GM19239 (cell line): ENCODE measurements around the gene ARMC9.
"Not testable (repeated sequence)": the region's sequence is repeated elsewhere in the genome, so short reads cannot be mapped to it uniquely, and the experiment has no call there.

Source experiments
- DNase-seq: peaks from one replicate; pipeline ENCODE4 v3.0.0; 2011; ENCODE audit warnings: low spot score; ENCODE audit not compliant: insufficient read length
- FAIRE-seq: peaks from 2 replicates; lab custom pipeline; 2011; peaks lifted over from hg19 to GRCh38; lab: Jason Lieb, UNC

Gene ARMC9

GRCh38 chr2:231235217-231235616 is 36.8 kb downstream of the ARMC9 start:
- FAIRE-seq (no peak), DNase-seq (no peak)

- FAIRE-seq, result no peak
- DNase-seq, result no peak
These were observed 40.3 kb downstream of the ARMC9 start for GRCh38 chr2:231238689-231239088.

DNA sequence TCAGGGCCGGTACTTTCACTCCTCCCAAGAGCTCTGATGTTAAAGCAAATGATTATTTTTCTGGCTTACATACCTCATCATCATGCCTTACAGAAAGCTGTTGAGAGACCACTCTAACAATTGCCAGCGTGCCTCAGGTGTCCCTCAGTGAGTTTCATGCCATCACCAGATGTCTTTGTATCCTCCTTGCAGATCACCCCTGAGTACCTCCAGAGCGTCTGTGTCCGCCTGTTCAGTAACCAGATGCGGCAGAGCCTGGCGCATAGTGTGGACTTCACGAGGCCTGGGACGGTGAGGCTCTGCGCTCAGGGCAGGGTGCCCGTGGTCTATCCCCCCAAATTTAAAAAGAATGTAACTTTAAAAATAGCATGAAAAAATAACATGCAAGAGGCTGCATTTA is 41.3 kb downstream of the ARMC9 start:
- DNase-seq (no peak), FAIRE-seq (no peak)

DNA sequence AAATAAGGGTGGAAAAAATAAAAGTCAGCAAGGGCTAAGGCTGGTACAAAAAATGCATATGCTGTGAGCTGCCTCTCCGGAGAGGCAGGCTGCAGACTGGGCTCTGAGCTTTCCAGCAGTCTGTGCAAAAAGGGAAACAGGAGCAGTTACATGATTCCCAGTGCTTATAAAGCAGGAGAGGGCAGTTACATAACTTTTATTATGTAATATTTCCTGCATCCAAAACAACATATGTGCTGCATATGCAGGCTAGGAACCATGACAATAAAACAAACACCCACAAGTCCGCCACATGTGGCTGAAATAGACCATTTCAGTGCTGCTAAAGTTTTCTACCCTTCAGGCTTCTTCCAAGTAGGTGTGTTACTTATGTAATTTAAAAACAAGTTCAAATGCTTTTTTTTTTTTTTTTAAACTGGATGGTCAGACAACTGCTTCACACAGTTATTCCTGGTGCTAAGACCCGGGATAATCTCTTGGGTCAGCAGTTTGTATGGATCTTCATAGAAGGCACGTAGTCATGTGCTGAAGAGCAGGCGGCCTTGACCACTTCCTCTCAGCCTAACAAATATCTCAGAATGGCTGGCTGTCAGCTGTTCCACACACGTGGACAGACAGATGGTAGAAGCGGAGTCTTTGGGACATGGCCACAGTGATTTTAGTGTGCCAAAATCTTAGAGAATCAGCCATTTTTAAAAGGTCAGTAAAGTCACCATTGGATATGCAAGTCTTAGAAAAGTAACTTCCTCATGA is 43.5 kb downstream of the ARMC9 start:
- no peak for FAIRE-seq
- no peak for DNase-seq

DNA sequence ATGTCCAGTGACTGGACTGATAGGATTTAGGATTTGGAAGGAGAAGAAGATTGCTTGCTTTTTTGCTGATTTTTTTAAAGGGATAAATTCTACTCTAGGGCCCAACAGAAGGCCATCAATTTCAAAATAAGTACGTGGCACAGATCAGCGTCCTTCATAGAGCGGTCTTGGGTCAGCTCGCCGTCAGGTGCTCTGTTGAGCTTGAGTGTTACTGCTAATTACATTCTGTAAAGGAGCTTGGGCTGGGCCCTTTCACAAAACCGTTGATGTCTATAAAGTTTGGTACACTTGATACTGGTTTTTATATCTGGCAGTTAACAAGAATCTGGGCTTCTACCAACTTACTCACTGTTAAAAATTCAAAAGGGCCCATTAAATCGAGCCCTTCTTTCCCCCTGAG is 45.4 kb downstream of the ARMC9 start:
- no peak for FAIRE-seq

DNA sequence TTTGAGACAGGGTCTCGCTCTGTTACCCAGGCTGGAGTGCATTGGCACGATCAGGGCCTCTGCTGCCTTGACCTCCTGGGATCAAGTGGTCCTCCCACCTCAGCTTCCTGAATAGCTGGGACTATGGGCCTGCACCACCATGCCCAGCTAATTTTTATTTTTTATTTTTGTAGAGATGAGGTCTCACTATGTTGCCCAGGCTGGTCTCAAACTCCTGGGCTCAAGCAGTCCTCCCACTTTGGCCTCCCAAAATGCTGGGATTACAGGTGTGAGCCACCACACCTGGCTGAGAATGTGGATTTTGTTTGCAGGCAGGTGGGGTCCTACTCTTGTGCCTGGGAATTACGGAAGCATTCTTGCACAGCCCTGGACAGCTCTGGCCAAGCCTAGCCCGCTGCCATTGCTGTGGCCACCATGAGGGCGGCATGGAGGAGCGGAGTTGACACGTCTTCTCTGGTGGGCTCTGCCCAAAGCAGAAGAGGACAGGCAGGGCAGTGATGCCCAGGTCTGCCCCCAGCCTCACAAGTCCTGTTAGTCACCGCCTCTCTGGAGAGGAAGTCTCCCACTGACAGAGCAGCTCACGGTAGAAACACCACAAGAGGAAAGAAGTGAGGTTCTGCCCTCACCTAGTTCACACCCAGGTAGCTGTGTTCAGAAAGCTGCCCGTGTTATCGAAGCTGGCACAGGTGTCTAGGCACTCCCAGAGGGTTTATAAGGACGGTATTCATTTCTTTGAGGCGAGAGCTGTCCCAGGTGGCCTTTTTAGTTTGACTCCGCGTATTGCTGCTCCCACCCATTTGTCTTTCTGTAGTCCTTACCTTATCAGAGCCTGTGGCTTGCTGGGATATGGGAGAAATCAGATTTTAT is 46.2 kb downstream of the ARMC9 start:
- no peak for FAIRE-seq
- DNase-seq, result no peak

More for the DNA sequence above, 45.4 kb downstream of the ARMC9 start:
- DNase-seq, result no peak

DNA sequence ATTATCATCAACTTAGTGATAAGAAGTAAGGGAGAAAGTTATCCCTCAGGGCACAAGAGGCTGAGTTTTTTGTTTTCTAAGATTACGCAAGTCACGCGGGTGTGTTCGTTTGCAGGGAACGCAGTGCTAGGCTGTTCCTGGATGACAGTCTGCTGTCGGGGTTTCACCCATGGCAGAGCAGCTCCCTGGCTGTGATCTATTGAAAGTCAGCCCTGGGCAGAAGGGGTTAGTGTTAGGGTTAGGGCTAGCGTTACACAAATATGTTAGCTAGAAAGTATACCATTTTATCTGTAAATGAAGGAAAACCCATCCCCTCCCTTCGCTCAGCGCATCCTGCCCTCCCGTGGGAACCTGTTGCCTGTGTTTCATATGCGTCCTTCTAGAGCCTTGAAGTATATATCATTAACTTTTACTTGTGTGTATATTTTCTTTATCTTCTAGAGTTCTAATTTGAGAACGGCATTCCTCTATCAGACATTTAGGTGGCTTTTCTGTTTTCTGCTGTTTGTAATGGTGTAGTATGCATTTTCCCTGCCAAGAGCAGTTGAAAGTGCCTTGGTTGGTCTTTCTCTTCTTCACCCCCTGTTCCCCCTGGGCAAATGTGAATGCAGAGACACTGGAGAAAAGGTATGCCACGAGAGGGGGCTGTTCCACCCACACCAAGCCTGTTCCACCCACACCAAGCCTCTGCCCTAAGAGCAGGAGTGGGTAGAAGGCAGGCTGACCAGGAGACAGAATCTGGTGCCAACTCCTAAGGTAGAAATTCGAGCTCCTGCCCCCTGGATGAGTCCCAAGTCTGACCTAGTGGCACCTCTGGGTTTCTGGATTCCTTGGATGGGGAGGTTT is 47.0 kb downstream of the ARMC9 start:
- FAIRE-seq, result peak; percentile 35
- DNase-seq, result no peak

DNA sequence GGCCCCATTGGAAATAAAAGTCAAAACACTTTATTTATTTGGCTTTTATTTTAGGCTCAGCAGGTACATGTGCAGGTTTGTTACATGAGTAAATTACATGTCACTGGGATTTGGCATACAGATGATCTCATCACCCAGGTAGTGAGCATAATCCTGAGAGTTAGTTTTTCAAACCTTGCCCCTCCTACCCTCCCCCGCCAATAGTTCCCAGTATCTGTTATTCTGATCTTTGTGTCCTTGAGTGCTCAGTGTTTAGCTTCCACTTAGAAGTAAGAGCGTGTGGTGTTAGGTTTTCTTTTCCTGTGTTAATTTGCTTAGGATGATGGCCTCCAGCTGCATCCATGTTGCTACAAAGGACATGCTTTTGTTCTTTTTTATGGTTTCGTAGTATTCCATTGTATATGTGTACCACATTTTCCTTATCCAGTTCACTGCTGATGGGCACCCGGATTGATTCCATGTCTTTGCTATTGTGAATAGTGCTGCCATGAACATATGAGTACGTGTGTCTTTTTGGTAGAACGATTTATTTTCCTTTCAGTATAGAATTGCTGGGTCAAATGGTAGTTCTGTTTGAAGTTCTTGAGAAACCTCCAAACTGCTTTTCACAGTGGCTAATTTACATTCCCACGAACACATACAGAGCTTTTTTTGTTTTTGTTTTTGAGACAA is 47.9 kb downstream of the ARMC9 start:
- no peak for DNase-seq
- no peak for FAIRE-seq

- FAIRE-seq, result no peak
These were observed 51.7 kb downstream of the ARMC9 start for GRCh38 chr2:231250146-231250545.

GRCh38 chr2:231250698-231251097 is 52.3 kb downstream of the ARMC9 start:
- DNase-seq, result no peak
- no peak for FAIRE-seq

More at GRCh38 chr2:231250146-231250545, 51.7 kb downstream of the ARMC9 start:
- DNase-seq, result no peak

- not testable (repeated sequence) for FAIRE-seq, DNase-seq
These were observed 54.9 kb downstream of the ARMC9 start for GRCh38 chr2:231253292-231253691.

DNA sequence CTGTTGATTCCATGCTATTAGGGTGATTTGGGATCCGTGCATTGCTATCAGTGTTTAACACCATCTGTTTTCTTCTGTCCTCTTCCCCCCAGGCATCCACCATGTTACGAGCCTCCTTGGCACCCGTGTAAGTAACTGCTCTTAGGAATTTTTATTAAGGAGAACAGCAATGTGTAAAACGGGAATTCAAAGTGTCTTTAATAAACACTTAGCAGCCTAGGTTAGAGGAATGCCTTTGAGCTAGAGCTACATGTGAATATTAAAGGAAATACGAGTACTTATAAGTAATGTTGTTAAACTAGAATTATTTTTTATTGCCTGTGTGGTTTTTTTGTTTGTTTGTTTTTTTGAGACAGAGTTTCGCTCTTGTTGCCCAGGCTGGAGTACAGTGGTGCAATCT is 58.1 kb downstream of the ARMC9 start:
- FAIRE-seq, result no peak
- no peak for DNase-seq

GRCh38 chr2:231257763-231258162 is 59.3 kb downstream of the ARMC9 start:
- DNase-seq (no peak), FAIRE-seq (no peak)

DNA sequence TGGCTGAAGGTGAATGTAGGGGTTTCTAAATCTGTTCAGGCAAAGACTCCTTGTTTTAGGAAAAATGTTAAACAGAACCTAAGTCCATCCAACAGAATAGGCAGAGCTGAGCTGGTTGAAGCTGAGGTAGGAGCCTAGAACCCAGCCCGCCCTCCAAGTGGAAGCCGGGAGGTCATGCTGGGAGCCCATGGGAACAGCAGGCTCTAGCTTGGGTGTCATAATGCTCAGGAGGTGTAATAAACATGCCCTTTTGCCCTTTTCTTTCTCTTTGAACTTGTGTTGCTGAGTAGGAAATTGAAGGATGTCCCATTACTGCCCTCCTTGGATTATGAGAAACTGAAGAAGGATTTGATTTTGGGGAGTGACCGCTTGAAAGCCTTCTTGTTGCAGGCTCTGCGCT is 60.3 kb downstream of the ARMC9 start:
- no peak for FAIRE-seq

GRCh38 chr2:231259104-231259503 is 60.7 kb downstream of the ARMC9 start:
- FAIRE-seq (no peak), DNase-seq (no peak)

More for the DNA sequence above, 60.3 kb downstream of the ARMC9 start:
- DNase-seq, result no peak

GRCh38 chr2:231260442-231261208 is 62.2 kb downstream of the ARMC9 start:
- FAIRE-seq, result no peak

GRCh38 chr2:231263118-231263831 is 64.8 kb downstream of the ARMC9 start:
- FAIRE-seq (no peak), DNase-seq (no peak)

More at GRCh38 chr2:231260442-231261208, 62.2 kb downstream of the ARMC9 start:
- DNase-seq, result no peak
